ENCODE results near the gene MCCC2. TPM values are rescaled to one million over a fixed set of nuclear protein-coding genes. Genes with fewer than 3 reads are reported as not detected.

The MCCC2 gene
- total RNA-seq, 6 experiments from 2014 or later = 70.4 to 92.7 (median 81.0) TPM

- ATAC-seq = peak in 3 of 4 donors; percentile 14 to 81 (median 36)
- DNase-seq = peak in 1 of 3 donors; percentile 20
- H3K4me3 ChIP-seq = no peak overlapping the region
- no peaks in the 10 kb centered on the region for H3K36me3 ChIP-seq
- H3K4me1 ChIP-seq = no peaks in the 10 kb centered on the region
- H3K27ac ChIP-seq = no peak overlapping the region
- intact Hi-C loops (cut with DNase I) = no loop called here
- no peaks in the 10 kb centered on the region for H3K9me3 ChIP-seq
- no peak for TF ChIP-seq CTCF (IDR thresholded peaks at IDR 0.05)
- TF ChIP-seq POLR2A (IDR thresholded peaks at IDR 0.05) = no peak
- H3K27me3 ChIP-seq = no peaks in the 10 kb centered on the region
- WGBS (ENCODE audit: insufficient coverage, low coverage, low lambda C conversion rate, missing lambda C conversion rate) = 14% methylated on average over 7 of the region's 7 CpGs
These were observed 106.8 kb downstream of the MCCC2 start for GRCh38 chr5:71693828-71694427.

GRCh38 chr5:71695071-71695470, 107.9 kb downstream of the MCCC2 start:
- Histone ChIP-seq H3K4me3 (no peak overlapping the region), H3K36me3 (no peaks in the 10 kb centered on the region), H3K9me3 (no peaks in the 10 kb centered on the region), H3K4me1 (no peaks in the 10 kb centered on the region), H3K27me3 (no peaks in the 10 kb centered on the region), H3K27ac (no peak overlapping the region)
- peak; percentile 34 to 97 (median 92) for ATAC-seq
- DNase-seq = peak; percentile 72 to 79 (median 78)
- WGBS (ENCODE audit: insufficient coverage, low coverage, low lambda C conversion rate, missing lambda C conversion rate) = 28% methylated on average over 6 of the region's 8 CpGs
- intact Hi-C loops (cut with DNase I) = no loop called here
- TF ChIP-seq CTCF (IDR thresholded peaks at IDR 0.05) = no peak
- TF ChIP-seq POLR2A (IDR thresholded peaks at IDR 0.05) = no peak

- Histone ChIP-seq H3K27ac (no peak overlapping the region), H3K4me1 (no peaks in the 10 kb centered on the region), H3K9me3 (no peaks in the 10 kb centered on the region), H3K36me3 (no peaks in the 10 kb centered on the region), H3K4me3 (no peak overlapping the region), H3K27me3 (no peaks in the 10 kb centered on the region)
- ATAC-seq (no peak), DNase-seq (no peak)
- no peak for TF ChIP-seq POLR2A (IDR thresholded peaks at IDR 0.05)
- TF ChIP-seq CTCF (IDR thresholded peaks at IDR 0.05) = no peak
- intact Hi-C loops (cut with DNase I) = no loop called here
These were observed 108.5 kb downstream of the MCCC2 start for GRCh38 chr5:71695595-71695994.

GRCh38 chr5:71697967-71698366, 110.8 kb downstream of the MCCC2 start:
- Histone ChIP-seq H3K27me3 (no peaks in the 10 kb centered on the region), H3K36me3 (no peaks in the 10 kb centered on the region), H3K9me3 (no peaks in the 10 kb centered on the region), H3K27ac (no peak overlapping the region), H3K4me3 (no peak overlapping the region), H3K4me1 (no peaks in the 10 kb centered on the region)
- intact Hi-C loops (cut with DNase I) = no loop called here
- WGBS (ENCODE audit: insufficient coverage, low coverage, low lambda C conversion rate, missing lambda C conversion rate) = 33% methylated on average over 9 of the region's 14 CpGs
- ATAC-seq (no peak), DNase-seq (no peak)
- TF ChIP-seq POLR2A (IDR thresholded peaks at IDR 0.05) (no peak), CTCF (IDR thresholded peaks at IDR 0.05) (peak in 3 of 4 donors; percentile 13 to 17 (median 17))

- no peak for ATAC-seq
- no peak for DNase-seq
- no peaks in the 10 kb centered on the region for H3K4me1 ChIP-seq
- TF ChIP-seq CTCF (IDR thresholded peaks at IDR 0.05) (no peak), POLR2A (IDR thresholded peaks at IDR 0.05) (no peak)
- no peaks in the 10 kb centered on the region for H3K9me3 ChIP-seq
- no peak overlapping the region for H3K4me3 ChIP-seq
- WGBS (ENCODE audit: insufficient coverage, low coverage, low lambda C conversion rate, missing lambda C conversion rate) = 60% methylated on average over 2 of the region's 2 CpGs
- intact Hi-C loops (cut with DNase I) = no loop called here
- no peaks in the 10 kb centered on the region for H3K27me3 ChIP-seq
- H3K36me3 ChIP-seq = no peaks in the 10 kb centered on the region
- H3K27ac ChIP-seq = no peak overlapping the region
These were observed 112.1 kb downstream of the MCCC2 start for GRCh38 chr5:71699233-71699632.
